BE2C (cell line): Measurements from ENCODE around the gene SZT2.

Source experiments
- DNase-seq: peaks from one replicate; pipeline ENCODE4 v3.0.0-alpha.2; 2020
- H3K27me3 ChIP-seq: fragments of 250-450 bp; sonication (Bioruptor Pico); 2 replicates; pipeline ENCODE4 v1.5.1; 2020; ENCODE audit warnings: mild to moderate bottlenecking
- H3K36me3 ChIP-seq: fragments of 250-450 bp; sonication (Bioruptor Pico); 2 replicates; pipeline ENCODE4 v1.5.1; 2020; ENCODE audit warnings: mild to moderate bottlenecking
- H3K4me1 ChIP-seq: fragments of 250-450 bp; sonication (Bioruptor Pico); 2 replicates; pipeline ENCODE4 v1.5.1; 2020
- H3K4me3 ChIP-seq: 2 replicates; pipeline ENCODE4 v1.5.1; 2011; ENCODE audit warnings: low read depth, low read length
- H3K9me3 ChIP-seq: fragments of 250-450 bp; sonication (Bioruptor Pico); 2 replicates; pipeline ENCODE4 v1.5.1; 2020
- TF ChIP-seq, protein P1 (sequence below): IDR thresholded peaks from 2 replicates; pipeline ENCODE4 v1.5.1; 2012; ENCODE audit warnings: mild to moderate bottlenecking, low read depth, low read length

Gene SZT2

DNA sequence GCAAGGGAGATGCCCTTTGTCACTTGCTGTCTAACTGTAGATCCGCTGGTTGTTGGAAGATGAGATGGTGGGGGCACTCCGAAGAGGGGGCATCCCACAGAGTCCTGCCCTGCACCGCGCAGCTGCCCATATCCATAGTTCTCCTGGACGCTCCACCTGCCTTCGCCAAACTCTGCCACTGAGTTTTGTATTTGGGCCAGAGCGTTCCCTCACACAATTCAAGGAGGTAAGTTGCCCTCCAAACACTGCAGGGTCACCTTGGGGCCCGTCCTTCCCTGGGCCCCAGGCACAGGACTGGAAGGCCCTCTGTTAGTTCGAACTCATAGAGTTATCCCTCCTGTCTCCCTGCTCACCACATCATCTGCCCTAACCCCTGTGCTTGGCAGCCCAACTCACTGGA, 42.0 kb downstream of the SZT2 start:
- Histone ChIP-seq H3K4me1 (no peaks in the 10 kb centered on the region), H3K36me3 (no peaks in the 10 kb centered on the region; the same call in 1 of the 2 replicates), H3K9me3 (no peaks in the 10 kb centered on the region), H3K27me3 (no peaks in the 10 kb centered on the region), H3K4me3 (no peak overlapping the region)
- no peak for DNase-seq
- TF ChIP-seq, protein P1, sequence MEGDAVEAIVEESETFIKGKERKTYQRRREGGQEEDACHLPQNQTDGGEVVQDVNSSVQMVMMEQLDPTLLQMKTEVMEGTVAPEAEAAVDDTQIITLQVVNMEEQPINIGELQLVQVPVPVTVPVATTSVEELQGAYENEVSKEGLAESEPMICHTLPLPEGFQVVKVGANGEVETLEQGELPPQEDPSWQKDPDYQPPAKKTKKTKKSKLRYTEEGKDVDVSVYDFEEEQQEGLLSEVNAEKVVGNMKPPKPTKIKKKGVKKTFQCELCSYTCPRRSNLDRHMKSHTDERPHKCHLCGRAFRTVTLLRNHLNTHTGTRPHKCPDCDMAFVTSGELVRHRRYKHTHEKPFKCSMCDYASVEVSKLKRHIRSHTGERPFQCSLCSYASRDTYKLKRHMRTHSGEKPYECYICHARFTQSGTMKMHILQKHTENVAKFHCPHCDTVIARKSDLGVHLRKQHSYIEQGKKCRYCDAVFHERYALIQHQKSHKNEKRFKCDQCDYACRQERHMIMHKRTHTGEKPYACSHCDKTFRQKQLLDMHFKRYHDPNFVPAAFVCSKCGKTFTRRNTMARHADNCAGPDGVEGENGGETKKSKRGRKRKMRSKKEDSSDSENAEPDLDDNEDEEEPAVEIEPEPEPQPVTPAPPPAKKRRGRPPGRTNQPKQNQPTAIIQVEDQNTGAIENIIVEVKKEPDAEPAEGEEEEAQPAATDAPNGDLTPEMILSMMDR, result no peak

DNA sequence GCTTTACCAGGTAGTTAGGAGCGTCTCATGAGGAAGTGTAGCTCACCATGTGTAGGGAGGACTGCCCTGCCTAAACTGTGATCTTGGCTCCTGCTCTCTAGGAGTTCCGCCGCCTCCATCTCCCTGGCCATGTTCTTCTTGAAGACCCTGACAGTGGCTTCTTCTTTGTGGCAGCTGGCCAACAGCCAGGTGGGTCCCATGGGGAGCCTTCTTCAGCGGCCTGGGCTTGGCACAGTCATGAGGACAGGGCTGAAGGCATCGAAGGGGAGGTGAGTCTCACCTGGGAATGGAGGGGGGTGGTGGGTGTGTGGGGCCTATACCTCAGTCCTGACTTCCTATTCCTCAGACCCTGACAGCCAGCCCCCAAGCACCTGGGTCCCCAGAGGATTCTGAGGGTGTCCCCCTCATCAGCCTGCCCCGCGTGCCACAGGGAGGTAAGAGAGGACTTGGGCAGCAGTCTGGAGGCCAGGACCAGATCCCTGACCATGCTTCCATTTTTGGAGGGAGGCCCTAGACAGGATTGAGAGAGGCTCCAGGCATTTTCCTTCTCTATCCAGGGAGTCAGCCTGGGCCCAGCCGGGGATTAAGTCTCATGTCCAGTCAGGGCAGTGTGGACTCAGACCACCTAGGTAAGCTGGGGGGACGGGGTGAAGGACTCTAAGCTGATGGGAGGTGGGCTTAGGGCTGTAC, 42.6 kb downstream of the SZT2 start:
- Histone ChIP-seq H3K27me3 (no peaks in the 10 kb centered on the region), H3K36me3 (no peaks in the 10 kb centered on the region; the same call in 1 of the 2 replicates), H3K4me3 (no peak overlapping the region), H3K4me1 (no peaks in the 10 kb centered on the region), H3K9me3 (no peaks in the 10 kb centered on the region)
- DNase-seq, result no peak
- TF ChIP-seq, protein P1, result no peak

DNA sequence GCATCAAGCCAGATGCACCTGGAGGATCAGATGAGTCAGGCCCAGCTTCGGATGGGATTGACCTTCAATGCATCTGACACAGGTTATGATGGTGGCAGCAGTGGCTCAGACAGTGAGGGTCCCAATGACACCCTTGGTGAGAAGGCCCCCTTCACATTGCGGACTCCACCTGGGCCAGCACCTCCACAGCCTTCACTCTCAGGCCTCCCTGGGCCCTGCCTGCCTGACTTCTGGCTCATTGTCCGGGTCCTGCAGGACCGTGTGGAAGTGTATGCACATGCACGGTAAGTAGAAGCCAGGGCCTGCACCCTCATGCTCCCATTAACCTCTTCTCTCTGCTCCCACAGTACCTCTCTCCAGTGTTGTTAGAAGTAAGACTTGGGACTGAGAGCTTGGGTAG, 43.2 kb downstream of the SZT2 start:
- Histone ChIP-seq H3K27me3 (no peaks in the 10 kb centered on the region), H3K36me3 (no peaks in the 10 kb centered on the region; the same call in 1 of the 2 replicates), H3K4me3 (no peak overlapping the region), H3K4me1 (no peaks in the 10 kb centered on the region), H3K9me3 (no peaks in the 10 kb centered on the region)
- no peak for DNase-seq
- TF ChIP-seq, protein P1, result no peak

DNA sequence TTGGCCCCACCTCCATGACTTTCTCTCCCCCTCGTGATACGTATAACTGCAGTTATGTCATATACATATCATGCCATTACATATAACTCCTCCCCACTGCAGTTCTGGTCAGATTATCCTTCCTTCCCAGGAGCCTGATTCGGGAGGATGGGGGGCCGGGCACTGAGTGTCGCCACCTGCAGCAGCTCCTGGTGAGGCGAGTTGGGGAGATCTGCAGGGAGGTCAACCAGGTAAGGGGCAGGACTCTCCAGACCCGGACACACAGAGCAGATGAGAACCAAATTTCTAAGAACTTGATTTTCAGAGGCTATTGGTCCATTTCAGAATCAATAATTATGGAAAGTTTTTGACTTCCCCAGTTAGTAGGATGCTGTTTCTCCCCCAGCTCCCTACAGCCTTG, 44.6 kb downstream of the SZT2 start:
- TF ChIP-seq, protein P1, result no peak
- no peaks in the 10 kb centered on the region for H3K4me1 ChIP-seq
- H3K4me3 ChIP-seq, result no peak overlapping the region
- no peaks in the 10 kb centered on the region; the same call in 1 of the 2 replicates for H3K36me3 ChIP-seq
- H3K9me3 ChIP-seq, result no peaks in the 10 kb centered on the region
- DNase-seq, result no peak
- no peaks in the 10 kb centered on the region for H3K27me3 ChIP-seq

DNA sequence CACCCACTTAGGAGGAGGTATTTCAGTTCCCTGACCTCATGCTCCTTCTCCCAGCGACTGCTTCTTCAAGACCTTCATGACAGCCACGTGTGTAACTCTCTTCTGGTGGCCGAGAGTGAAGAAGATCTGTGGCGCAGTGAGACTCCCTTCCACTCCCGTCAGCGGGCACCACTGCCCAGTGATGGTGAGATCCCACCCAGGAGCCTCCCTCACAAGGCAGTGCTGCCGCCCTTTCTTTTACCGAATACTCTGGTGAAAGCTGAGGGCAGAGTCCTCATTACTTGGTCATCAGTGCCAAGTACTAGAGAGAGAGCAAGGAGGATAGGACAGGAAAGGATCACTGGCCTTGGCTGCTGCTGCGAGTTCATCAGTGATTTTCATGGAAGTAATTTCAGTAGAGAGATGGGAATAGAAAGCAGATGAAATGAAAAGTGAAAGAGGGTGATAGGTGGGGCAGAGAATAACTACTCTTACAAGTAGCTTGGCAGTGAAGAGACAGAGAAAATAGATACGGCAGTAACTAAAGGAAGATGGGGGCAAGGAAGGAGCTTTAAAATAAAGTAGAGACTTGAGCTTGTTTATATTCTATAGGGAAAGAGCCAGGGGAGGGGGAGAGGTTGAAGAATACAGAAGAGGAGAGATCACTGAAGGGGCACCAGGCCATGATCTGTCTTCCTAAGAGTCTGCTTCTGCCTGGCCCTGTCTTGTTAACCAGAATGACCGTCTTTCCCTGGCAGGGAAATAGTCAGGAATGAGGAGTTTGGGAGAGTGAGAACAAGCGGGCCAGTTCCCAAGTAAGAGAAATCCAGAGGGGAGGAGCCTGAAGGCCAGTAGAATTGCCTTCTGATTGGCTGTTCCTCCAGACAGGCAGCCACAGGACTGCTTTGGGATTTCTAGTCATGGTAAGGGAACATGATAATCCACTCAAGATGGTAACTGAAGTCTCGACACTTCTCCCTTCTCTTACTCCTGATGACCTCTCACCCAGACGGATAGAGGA, 45.7 kb downstream of the SZT2 start:
- no peaks in the 10 kb centered on the region for H3K9me3 ChIP-seq
- no peak for DNase-seq
- no peaks in the 10 kb centered on the region for H3K4me1 ChIP-seq
- H3K4me3 ChIP-seq, result no peak overlapping the region
- H3K27me3 ChIP-seq, result no peaks in the 10 kb centered on the region
- no peaks in the 10 kb centered on the region; the same call in 1 of the 2 replicates for H3K36me3 ChIP-seq
- TF ChIP-seq, protein P1, result no peak
